IMR-90 (cell line): Measurements from ENCODE around the gene RAB2B. TPM values are rescaled to one million over a fixed set of nuclear protein-coding genes. Genes with fewer than 3 reads are reported as not detected.

Experiments used
- ATAC-seq: fragments of 200-7000 bp; cut with Tn5 transposase; 2 replicates; pipeline ENCODE4 v1.9.1; 2020; ENCODE audit warnings: low read depth, mild to moderate bottlenecking, moderate library complexity
- BruUV-seq: library from RNA; stranded (reverse); fragments of 400-500 nt; replicated peaks from 2 replicates; lab custom pipeline; 2021; lab: Mats Ljungman, UMichigan
- CTCF ChIA-PET: fragments of 300-600 bp; formaldehyde crosslinking; extraction: SDS; loops from one replicate; lab custom pipeline; 2021; ENCODE audit warnings: antibody characterized with exemption; lab: Yijun Ruan, JAX
- POLR2A ChIA-PET: fragments of 300-600 bp; sonication (Branson Sonifier 250); formaldehyde crosslinking; loops from one replicate; lab custom pipeline; 2022; ENCODE audit warnings: antibody characterized with exemption; ENCODE audit not compliant: unreplicated experiment; lab: Charles Lee
- DNase-seq: peaks from one replicate; pipeline ENCODE4 v3.0.0; 2013
- H2AFZ ChIP-seq: replicated peaks from 2 replicates; pipeline ENCODE3; 2013; ENCODE audit warnings: low read length, mild to moderate bottlenecking; ENCODE audit not compliant: poor library complexity
- H2AK5ac ChIP-seq: 2 replicates; pipeline ENCODE4 v1.6.1; 2013; ENCODE audit warnings: low read depth, low read length, inconsistent platforms
- H2AK9ac ChIP-seq: replicated peaks from 2 replicates; pipeline ENCODE3; 2013; ENCODE audit warnings: mild to moderate bottlenecking, low read depth, low read length, moderate library complexity; ENCODE audit not compliant: poor library complexity
- H2BK120ac ChIP-seq: 2 replicates; pipeline ENCODE4 v1.6.1; 2013; ENCODE audit warnings: low read depth, low read length, inconsistent platforms
- H2BK15ac ChIP-seq: 3 replicates; pipeline ENCODE4 v1.6.1; 2013; ENCODE audit warnings: low read depth, low read length, inconsistent platforms
- H2BK20ac ChIP-seq: 2 replicates; pipeline ENCODE4 v1.6.1; 2013; ENCODE audit warnings: low read depth, mild to moderate bottlenecking, inconsistent platforms, low read length, moderate library complexity
- H2BK5ac ChIP-seq: 2 replicates; pipeline ENCODE4 v1.6.1; 2013; ENCODE audit warnings: mild to moderate bottlenecking, low read depth, low read length, inconsistent platforms; ENCODE audit not compliant: poor library complexity, severe bottlenecking
- H3K14ac ChIP-seq: replicated peaks from 2 replicates; pipeline ENCODE4 v1.6.1; 2013; ENCODE audit warnings: low read depth, low read length, inconsistent platforms
- H3K18ac ChIP-seq: 2 replicates; pipeline ENCODE4 v1.6.1; 2013; ENCODE audit warnings: low read depth, low read length, control low read depth
- H3K23ac ChIP-seq: 2 replicates; pipeline ENCODE4 v1.6.1; 2013; ENCODE audit warnings: low read depth, low read length, inconsistent platforms
- H3K27ac ChIP-seq: 2 replicates; pipeline ENCODE4 v1.5.1; 2013; ENCODE audit warnings: mild to moderate bottlenecking, control low read depth, low read length; ENCODE audit not compliant: insufficient read depth
- H3K27me3 ChIP-seq: 2 replicates; pipeline ENCODE4 v1.6.1; 2013; ENCODE audit warnings: low read length; ENCODE audit not compliant: control insufficient read depth, insufficient read depth
- H3K36me3 ChIP-seq: 2 replicates; pipeline ENCODE4 v1.6.1; 2013; ENCODE audit warnings: low read length, mixed read lengths; ENCODE audit not compliant: control insufficient read depth, insufficient read depth
- H3K4ac ChIP-seq: 2 replicates; pipeline ENCODE4 v1.6.1; 2013; ENCODE audit warnings: low read depth, low read length, inconsistent platforms
- H3K4me1 ChIP-seq: 2 replicates; pipeline ENCODE4 v1.6.1; 2013; ENCODE audit warnings: low read length, mixed read lengths; ENCODE audit not compliant: control insufficient read depth, insufficient read depth
- H3K4me2 ChIP-seq: 2 replicates; pipeline ENCODE4 v1.6.1; 2013; ENCODE audit warnings: low read depth, mild to moderate bottlenecking, control low read depth, low read length, moderate library complexity
- H3K4me3 ChIP-seq: 2 replicates; pipeline ENCODE4 v1.5.1; 2013; ENCODE audit warnings: low read depth, mild to moderate bottlenecking, control low read depth, low read length, moderate library complexity; ENCODE audit not compliant: insufficient read depth
- H3K56ac ChIP-seq: 2 replicates; pipeline ENCODE4 v1.6.1; 2013; ENCODE audit warnings: low read length, inconsistent platforms; ENCODE audit not compliant: insufficient read depth; ENCODE audit errors: extremely low read depth
- H3K79me1 ChIP-seq, 2 experiments: 2 replicates each; pipeline ENCODE4 v1.6.1; 2013; ENCODE audit warnings: low read length in 2 of 2, inconsistent platforms in 1 of 2, low read depth in 1 of 2
- H3K9ac ChIP-seq: 2 replicates; pipeline ENCODE4 v1.6.1; 2013; ENCODE audit warnings: low read depth, low read length, control low read depth
- H3K9me1 ChIP-seq: 2 replicates; pipeline ENCODE4 v1.6.1; 2013; ENCODE audit warnings: low read length, inconsistent platforms; ENCODE audit not compliant: insufficient read depth
- H3K9me3 ChIP-seq: 2 replicates; pipeline ENCODE4 v1.6.1; 2013; ENCODE audit warnings: low read length; ENCODE audit not compliant: control insufficient read depth, insufficient read depth
- H4K20me1 ChIP-seq: 2 replicates; pipeline ENCODE4 v1.6.1; 2013; ENCODE audit warnings: low read length, inconsistent platforms; ENCODE audit not compliant: insufficient read depth
- H4K5ac ChIP-seq: 2 replicates; pipeline ENCODE4 v1.6.1; 2013; ENCODE audit warnings: mild to moderate bottlenecking, low read depth, low read length, control low read depth
- H4K8ac ChIP-seq, 2 experiments: 2 replicates each; pipeline ENCODE4 v1.6.1; 2013; ENCODE audit warnings: low read depth in 2 of 2, low read length in 2 of 2, control low read depth in 1 of 2, inconsistent platforms in 1 of 2
- H4K91ac ChIP-seq: 2 replicates; pipeline ENCODE4 v1.6.1; 2013; ENCODE audit warnings: low read depth, low read length, inconsistent platforms; ENCODE audit not compliant: insufficient read depth
- BHLHE40 ChIP-seq: fragments of 150-350 bp; IDR thresholded peaks from 2 replicates; pipeline ENCODE4 v1.6.1; 2016; ENCODE audit warnings: mild to moderate bottlenecking, low read depth, low read length
- CEBPB ChIP-seq: IDR thresholded peaks from 2 replicates; pipeline ENCODE4 v1.6.1; 2012; ENCODE audit warnings: low read depth, low read length, improper control_type of control experiment
- CHD1 ChIP-seq: IDR thresholded peaks from 2 replicates; pipeline ENCODE4 v1.6.1; 2012; ENCODE audit warnings: low read depth, low read length, improper control_type of control experiment
- FOS ChIP-seq: fragments of 150-350 bp; IDR thresholded peaks from 2 replicates; pipeline ENCODE4 v1.6.1; 2016; ENCODE audit warnings: low read depth, low read length
- MAFK ChIP-seq: IDR thresholded peaks from 2 replicates; pipeline ENCODE4 v1.6.1; 2012; ENCODE audit warnings: low read depth, low read length, improper control_type of control experiment
- MXI1 ChIP-seq: IDR thresholded peaks from 2 replicates; pipeline ENCODE4 v1.6.1; 2012; ENCODE audit warnings: low read depth, mild to moderate bottlenecking, low read length, moderate library complexity, borderline replicate concordance
- NFE2L2 ChIP-seq: fragments of 150-350 bp; IDR thresholded peaks from 2 replicates; pipeline ENCODE4 v1.6.1; 2016; ENCODE audit warnings: low read depth, mild to moderate bottlenecking, low read length
- POLR2A ChIP-seq: IDR thresholded peaks from 2 replicates; pipeline ENCODE4 v1.6.1; 2012; ENCODE audit warnings: mild to moderate bottlenecking, low read depth, low read length
- RCOR1 ChIP-seq: IDR thresholded peaks from 2 replicates; pipeline ENCODE4 v1.6.1; 2012; ENCODE audit warnings: mild to moderate bottlenecking, low read length, improper control_type of control experiment; ENCODE audit not compliant: insufficient replicate concordance
- RFX5 ChIP-seq: IDR thresholded peaks from 2 replicates; pipeline ENCODE4 v1.8.0; 2012; ENCODE audit warnings: low read depth, mild to moderate bottlenecking, low read length, moderate library complexity
- SMC3 ChIP-seq: fragments of 150-350 bp; IDR thresholded peaks from 2 replicates; pipeline ENCODE4 v1.6.1; 2016; ENCODE audit warnings: low read depth, mild to moderate bottlenecking, antibody characterized with exemption, low read length, moderate library complexity
- WGBS, 2 experiments: methylation state at CpG; one replicate each; pipeline versions ENCODE4 v1.1.5 to v1.1.7; 2013; ENCODE audit warnings: missing lambda C conversion rate in 2 of 2; ENCODE audit not compliant: insufficient read length in 1 of 2; ENCODE audit errors: extremely low coverage in 2 of 2; 5-methylcytosine and 5-hydroxymethylcytosine counted together
- dilution Hi-C: fragments of 300-500 bp; cut with HindIII; formaldehyde crosslinking; loops from one replicate; pipeline ENCODE4 v1.14.3; 2018; ENCODE audit warnings: low sequenced_read_pairs; ENCODE audit not compliant: unreplicated experiment
- in situ Hi-C: fragments of 300-500 bp; cut with MboI; formaldehyde crosslinking; loops from 3 replicates; pipeline ENCODE4 v1.14.3; 2019; ENCODE audit warnings: low sequenced_read_pairs, inconsistent platforms, mixed read lengths
- intact Hi-C: fragments of 100-400 bp; cut with micrococcal nuclease; formaldehyde crosslinking; loops from 2 replicates; pipeline ENCODE4 v1.10.0; 2022
- polyA plus RNA-seq, 3 experiments: library from polyadenylated mRNA; depleted of rRNA; stranded (reverse); fragments of >200 nt; gene quantifications; 2 replicates each; pipeline ENCODE4 v1.2.3, GENCODE V29; 2012; ENCODE audit warnings: low replicate concordance in 1 of 3
- total RNA-seq: library from RNA; depleted of rRNA; stranded (reverse); fragments of >200 nt; gene quantifications from 2 replicates; pipeline ENCODE4 v1.2.3, GENCODE V29; 2012
- TF ChIP-seq, protein P1 (sequence below): fragments of 150-350 bp; IDR thresholded peaks from 2 replicates; pipeline ENCODE4 v1.6.1; 2017; ENCODE audit warnings: mild to moderate bottlenecking, antibody characterized with exemption, low read length, low read depth
- TF ChIP-seq, protein P2 (sequence below): fragments of 150-350 bp; IDR thresholded peaks from 2 replicates; pipeline ENCODE4 v1.6.1; 2016; ENCODE audit warnings: low read depth, mild to moderate bottlenecking, low read length, moderate library complexity, borderline replicate concordance

RAB2B gene
- total and polyA plus RNA-seq, 2 of the 4 experiments (the other 2 are of a cell fraction), result 17.1 to 26.2 TPM

- TF ChIP-seq BHLHE40 (no peak), RCOR1 (no peak)
Measured at GRCh38 chr14:21475767-21476522, 814 bp downstream of the RAB2B start (continued).

GRCh38 chr14:21467616-21468015 lies 9.1 kb downstream of the RAB2B start:
- peak overlapping the region; percentile 29 for H2BK5ac ChIP-seq
- no peak overlapping the region for H2BK120ac ChIP-seq
- ChIA-PET CTCF (no interaction called here), POLR2A (no interaction called here)
- H2AK9ac ChIP-seq, result no peak overlapping the region
- H3K18ac ChIP-seq, result no peak overlapping the region
- in situ Hi-C loops (no loop called here), intact Hi-C loops (loop anchor here (1.0 kb wide), 1 partner anchor 30 kb away; no protein-coding TSS in a partner anchor), dilution Hi-C loops (no loop called here)
- no peak overlapping the region for H3K23ac ChIP-seq
- H2BK20ac ChIP-seq, result no peak overlapping the region
- no peaks in the 10 kb centered on the region for H3K9me1 ChIP-seq
- H4K8ac ChIP-seq, result no peak overlapping the region
- no peak overlapping the region for H2AFZ ChIP-seq
- peaks cover 19% of the 10 kb centered on the region for H3K36me3 ChIP-seq
- no peak overlapping the region for H2AK5ac ChIP-seq
- H2BK15ac ChIP-seq, result no peak overlapping the region
- peak; percentile 93 for ATAC-seq
- H4K20me1 ChIP-seq, result no peaks in the 10 kb centered on the region; the same call in 1 of the 2 replicates
- no peaks in the 10 kb centered on the region for H3K9me3 ChIP-seq
- H3K9ac ChIP-seq, result no peak overlapping the region
- no peak overlapping the region for H3K14ac ChIP-seq
- H3K79me1 ChIP-seq, result peaks cover 0 to 13% of the 10 kb centered on the region in 2 experiments; a peak in 3 of 4 replicates
- peak; percentile 98 for DNase-seq
- peaks cover 6% of the 10 kb centered on the region; the same call in 1 of the 2 replicates for H3K4me1 ChIP-seq
- no TSS peak for BruUV-seq
- no peak overlapping the region for H3K56ac ChIP-seq
- no peak overlapping the region for H4K5ac ChIP-seq
- no CpG with 5 or more reads among the region's 1 CpG for WGBS, 2 experiments
- H3K4ac ChIP-seq, result no peak overlapping the region
- H3K4me2 ChIP-seq, result no peak overlapping the region; the same call in 1 of the 2 replicates
- H3K27me3 ChIP-seq, result no peaks in the 10 kb centered on the region
- no peak overlapping the region for H4K91ac ChIP-seq
- no peak overlapping the region for H3K4me3 ChIP-seq
- H3K27ac ChIP-seq, result no peak overlapping the region; the same call in 1 of the 2 replicates
- TF ChIP-seq CHD1 (no peak), RCOR1 (no peak), FOS (no peak), POLR2A (no peak), MXI1 (no peak), RFX5 (no peak), NFE2L2 (no peak), SMC3 (no peak), CEBPB (no peak), BHLHE40 (no peak), MAFK (no peak)
- TF ChIP-seq, protein P1, sequence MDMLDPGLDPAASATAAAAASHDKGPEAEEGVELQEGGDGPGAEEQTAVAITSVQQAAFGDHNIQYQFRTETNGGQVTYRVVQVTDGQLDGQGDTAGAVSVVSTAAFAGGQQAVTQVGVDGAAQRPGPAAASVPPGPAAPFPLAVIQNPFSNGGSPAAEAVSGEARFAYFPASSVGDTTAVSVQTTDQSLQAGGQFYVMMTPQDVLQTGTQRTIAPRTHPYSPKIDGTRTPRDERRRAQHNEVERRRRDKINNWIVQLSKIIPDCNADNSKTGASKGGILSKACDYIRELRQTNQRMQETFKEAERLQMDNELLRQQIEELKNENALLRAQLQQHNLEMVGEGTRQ, result no peak
- TF ChIP-seq, protein P2, sequence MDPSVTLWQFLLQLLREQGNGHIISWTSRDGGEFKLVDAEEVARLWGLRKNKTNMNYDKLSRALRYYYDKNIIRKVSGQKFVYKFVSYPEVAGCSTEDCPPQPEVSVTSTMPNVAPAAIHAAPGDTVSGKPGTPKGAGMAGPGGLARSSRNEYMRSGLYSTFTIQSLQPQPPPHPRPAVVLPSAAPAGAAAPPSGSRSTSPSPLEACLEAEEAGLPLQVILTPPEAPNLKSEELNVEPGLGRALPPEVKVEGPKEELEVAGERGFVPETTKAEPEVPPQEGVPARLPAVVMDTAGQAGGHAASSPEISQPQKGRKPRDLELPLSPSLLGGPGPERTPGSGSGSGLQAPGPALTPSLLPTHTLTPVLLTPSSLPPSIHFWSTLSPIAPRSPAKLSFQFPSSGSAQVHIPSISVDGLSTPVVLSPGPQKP, result no peak
